SK-N-DZ (cell line): Measurements from ENCODE around the gene UQCRFS1.
"Not testable (repeated sequence)": the region's sequence is repeated elsewhere in the genome, so short reads cannot be mapped to it uniquely, and the experiment has no call there.

ENCODE experiments used
- DNase-seq: peaks from one replicate; pipeline ENCODE4 v3.0.0-alpha.2; 2015; ENCODE audit warnings: low spot score

UQCRFS1 gene

DNA sequence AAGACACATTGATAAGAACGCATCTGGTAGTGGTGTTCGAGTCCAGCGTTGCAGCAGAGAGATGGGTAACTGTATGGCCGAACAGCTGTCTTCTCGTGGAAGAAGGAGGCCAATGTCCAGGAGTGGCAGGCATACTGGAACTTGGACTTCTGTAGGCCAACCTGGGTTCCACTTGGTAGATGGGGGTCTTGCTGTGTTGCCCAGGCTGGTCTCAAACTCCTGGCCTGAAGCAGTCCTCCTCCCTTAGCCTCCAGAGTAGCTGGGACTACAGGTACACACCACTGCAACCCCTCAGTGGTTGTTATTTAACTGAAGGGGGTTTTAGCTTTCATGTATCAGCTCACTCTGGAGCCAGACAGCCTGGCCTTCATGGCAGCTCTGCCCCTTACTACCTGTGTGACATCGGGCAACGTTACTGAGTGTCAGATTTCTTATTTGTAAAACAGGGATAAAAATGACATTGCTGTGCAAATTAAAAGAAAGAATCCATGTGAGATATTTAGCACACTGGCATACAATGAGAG, 2.4 kb upstream of the UQCRFS1 start:
- DNase-seq, result no peak

GRCh38 chr19:29214411-29214810, 1.5 kb upstream of the UQCRFS1 start:
- no peak for DNase-seq

GRCh38 chr19:29212356-29212647, 649 bp downstream of the UQCRFS1 start:
- no peak for DNase-seq

- DNase-seq, result no peak
These were observed 1.2 kb downstream of the UQCRFS1 start for GRCh38 chr19:29211562-29212355.

DNA sequence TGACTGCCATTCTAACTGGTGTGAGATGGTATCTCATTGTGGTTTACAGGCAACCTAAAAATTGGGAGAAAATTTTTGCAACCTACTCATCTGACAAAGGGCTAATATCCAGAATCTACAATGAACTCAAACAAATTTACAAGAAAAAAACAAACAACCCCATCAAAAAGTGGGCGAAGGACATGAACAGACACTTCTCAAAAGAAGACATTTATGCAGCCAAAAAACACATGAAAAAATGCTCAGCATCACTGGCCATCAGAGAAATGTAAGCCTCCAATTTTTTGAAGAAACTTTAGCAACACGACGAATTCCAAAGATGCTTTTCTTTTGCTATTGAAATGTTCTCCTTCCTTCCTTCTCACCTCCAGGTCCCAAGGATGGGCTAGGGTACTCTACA, 1.9 kb downstream of the UQCRFS1 start:
- not testable (repeated sequence) for DNase-seq

DNA sequence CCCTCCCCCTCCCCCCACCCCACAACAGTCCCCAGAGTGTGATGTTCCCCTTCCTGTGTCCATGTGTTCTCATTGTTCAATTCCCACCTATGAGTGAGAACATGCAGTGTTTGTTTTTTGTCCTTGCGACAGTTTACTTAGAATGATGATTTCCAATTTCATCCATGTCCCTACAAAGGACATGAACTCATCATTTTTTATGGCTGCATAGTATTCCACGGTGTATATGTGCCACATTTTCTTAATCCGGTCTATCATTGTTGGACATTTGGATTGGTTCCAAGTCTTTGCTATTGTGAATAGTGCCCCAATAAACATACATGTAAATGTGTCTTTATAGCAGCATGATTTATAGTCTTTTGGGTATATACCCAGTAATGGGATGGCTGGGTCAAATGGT, 2.4 kb downstream of the UQCRFS1 start:
- DNase-seq, result not testable (repeated sequence)

GRCh38 chr19:29207403-29208187, 5.4 kb downstream of the UQCRFS1 start:
- not testable (repeated sequence) for DNase-seq

GRCh38 chr19:29206453-29206852, 6.5 kb downstream of the UQCRFS1 start:
- no peak for DNase-seq

DNA sequence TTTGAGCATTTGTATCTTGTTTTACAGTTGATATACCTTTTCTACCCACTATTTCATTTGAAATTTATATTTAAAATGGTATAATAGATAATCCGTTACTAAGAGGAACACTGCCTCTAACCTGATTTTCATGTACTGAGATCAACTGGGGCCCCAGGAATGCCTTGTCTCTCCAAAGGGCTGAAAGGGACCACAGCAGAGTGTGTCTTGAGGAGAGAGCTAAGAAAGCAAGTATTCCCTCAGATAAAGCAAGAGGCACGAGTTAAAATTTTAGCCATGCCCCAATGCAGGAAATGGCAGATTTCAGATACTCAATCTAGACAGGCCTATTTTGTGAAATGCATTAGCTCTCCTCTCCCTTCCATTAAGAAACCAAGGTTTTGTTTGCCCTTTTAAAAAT, 10.7 kb downstream of the UQCRFS1 start:
- DNase-seq, result no peak

- DNase-seq, result no peak
These were observed 11.1 kb downstream of the UQCRFS1 start for GRCh38 chr19:29201855-29202254.

DNA sequence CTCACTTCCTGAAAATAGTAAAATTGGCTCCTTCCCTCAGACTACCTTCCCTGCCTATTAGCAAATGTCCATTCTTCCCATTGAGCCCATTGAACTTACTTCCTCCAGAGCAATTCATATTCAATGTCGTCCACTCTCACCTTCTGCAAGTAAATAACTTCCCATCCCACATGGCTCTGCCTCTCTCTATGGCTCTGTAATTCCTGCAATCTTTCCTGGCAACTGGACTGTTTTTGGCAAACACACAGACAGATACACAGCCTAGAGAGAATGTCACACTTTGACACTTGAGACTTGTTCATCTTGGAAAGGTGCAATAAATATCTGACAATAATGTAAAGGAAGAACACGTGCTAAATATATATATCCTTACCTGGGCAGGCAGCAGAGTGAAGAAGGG, 18.3 kb downstream of the UQCRFS1 start:
- DNase-seq, result no peak

GRCh38 chr19:29193155-29193554, 19.8 kb downstream of the UQCRFS1 start:
- no peak for DNase-seq

GRCh38 chr19:29191005-29191404, 21.9 kb downstream of the UQCRFS1 start:
- no peak for DNase-seq

DNA sequence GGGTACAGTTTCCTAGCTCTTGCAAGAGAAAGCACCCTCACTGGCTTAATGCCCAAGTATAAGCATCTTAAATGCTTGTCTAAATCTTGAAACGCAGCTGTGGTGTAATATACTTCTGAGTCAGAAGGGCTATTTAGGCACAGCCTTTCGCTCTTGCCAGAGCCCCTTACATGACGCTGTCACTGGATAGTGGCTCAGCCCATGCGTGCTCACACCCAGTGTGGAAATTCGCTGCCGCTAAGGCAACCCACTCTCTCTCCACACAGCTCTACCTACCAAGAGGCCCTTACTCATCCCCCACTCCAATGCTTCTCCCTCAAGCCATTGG, 24.0 kb downstream of the UQCRFS1 start:
- DNase-seq, result no peak

DNA sequence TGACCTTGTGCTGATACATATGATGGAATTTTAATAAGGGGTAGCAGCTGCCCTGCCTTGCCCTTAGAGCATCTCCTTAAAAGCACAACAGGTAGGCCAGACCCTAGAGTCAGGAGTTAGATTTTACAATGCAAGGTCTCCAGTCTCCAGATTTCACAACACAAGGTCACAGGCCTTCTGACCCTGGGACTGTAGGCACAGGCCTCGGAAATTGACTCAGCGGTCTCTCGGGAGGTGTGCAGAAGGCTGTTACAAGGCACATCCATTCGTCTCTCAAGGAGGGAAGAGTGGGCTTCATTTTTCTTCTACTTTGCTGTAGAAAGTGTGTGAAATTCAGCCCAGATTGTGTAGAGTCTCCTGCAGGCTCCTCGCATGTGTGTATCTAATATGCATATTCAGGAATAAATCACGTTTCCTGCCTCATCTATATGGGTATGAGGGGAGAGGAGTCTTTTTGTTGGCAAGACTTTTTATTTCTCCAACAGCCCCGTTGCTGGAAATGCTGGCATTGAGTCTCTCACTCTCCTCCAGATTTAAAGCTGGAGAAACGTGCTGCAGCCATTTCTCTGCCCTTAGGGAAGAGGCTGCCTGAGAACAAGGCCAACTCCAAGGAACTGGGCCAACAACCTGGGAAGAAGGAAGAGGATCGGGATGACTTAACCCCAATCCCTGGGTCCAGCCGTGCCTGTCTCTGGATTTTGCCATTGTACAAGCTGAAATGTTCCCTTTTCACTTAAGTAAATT, 24.5 kb downstream of the UQCRFS1 start:
- no peak for DNase-seq

DNA sequence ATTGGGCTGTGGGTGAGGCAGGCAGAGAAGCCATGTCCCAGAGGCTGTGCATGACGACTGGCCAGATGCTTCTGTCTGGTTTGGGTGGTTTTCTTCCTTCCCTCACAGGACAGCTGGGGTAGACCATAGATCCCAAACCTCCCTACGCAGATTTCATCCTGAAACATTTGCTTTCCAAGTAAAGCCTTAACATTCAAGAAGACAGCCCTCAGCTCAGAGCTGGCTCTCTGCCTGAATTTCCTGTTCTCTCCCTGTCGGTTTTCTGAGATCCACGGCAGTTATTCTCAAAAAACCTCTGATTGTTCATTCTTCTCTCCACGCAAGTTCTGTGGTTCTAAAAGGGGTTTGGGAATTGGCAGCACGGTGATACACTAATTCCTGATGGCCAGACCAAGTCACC, 25.3 kb downstream of the UQCRFS1 start:
- no peak for DNase-seq

DNA sequence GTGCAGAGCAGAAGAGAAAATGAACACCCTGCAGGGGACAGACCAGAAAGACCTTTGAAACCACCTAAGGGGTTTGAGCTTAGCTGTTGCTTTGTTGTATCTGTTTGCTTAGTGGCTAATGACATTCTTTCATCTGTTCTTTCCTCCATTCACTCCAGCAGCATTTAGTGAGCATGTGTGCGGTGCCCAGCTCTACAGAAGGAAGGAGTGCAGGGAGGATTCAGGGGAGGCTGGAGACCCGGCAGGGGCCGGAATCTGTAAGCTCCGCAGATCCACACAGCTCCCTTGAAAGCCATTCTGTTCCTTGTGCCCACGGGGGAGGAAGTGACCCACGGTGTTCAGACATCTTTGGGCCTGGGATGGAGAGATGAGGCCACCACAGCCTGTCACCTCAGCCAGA, 27.5 kb downstream of the UQCRFS1 start:
- DNase-seq, result no peak

DNA sequence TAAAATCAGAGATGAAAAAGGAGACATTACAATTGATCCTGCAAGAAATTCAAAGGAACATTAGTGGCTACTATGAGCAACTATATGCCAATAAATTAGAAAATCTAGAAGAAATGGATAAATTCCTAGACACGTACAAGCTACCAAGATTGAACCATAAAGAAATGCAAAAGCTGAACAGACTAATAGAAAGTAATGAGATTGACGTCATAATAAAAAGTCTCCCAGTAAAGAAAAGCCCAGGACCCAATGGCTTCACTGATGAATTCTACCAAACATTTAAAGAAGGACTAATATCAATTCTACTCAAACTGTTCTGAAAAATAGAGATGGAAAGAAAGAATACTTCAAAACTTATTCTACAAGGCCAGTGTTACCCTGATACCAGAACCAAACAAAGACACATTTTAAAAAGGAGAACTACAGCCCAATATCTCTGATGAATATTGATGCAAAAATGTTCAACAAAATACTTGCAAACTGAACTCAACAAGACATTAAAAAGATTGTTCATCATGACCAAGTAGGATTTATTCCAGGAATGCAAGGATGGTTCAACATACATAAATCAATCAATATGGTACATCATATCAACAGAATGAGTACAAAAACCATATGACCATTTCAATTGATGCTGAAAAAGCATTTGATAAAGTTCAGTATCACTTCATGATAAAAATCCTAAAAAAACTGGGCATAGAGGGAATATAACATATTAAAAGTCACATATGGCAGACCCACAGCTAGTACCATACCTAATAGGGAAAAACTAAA, 35.8 kb downstream of the UQCRFS1 start:
- no peak for DNase-seq

- DNase-seq, result no peak
These were observed 39.1 kb downstream of the UQCRFS1 start for GRCh38 chr19:29173896-29174295.

DNA sequence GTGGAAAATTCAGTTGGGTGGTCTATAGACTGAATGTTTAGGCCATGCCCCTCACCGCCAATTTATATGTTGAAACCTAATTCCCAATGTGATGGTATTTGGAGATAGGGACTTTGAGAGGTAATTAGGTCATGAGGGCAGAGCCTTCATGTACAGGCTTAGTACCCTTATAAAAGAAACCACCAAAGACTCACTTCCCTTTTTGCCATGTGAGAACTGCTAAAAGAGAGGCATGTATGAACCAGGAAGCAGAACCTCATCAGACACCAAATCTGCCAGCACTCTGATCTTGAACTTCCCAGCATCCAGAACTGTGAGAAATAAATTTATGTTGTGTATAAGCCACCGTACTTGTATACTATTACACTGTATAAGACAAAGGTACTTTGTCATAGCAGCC, 40.6 kb downstream of the UQCRFS1 start:
- DNase-seq, result no peak

GRCh38 chr19:29171525-29171924, 41.4 kb downstream of the UQCRFS1 start:
- DNase-seq, result no peak

DNA sequence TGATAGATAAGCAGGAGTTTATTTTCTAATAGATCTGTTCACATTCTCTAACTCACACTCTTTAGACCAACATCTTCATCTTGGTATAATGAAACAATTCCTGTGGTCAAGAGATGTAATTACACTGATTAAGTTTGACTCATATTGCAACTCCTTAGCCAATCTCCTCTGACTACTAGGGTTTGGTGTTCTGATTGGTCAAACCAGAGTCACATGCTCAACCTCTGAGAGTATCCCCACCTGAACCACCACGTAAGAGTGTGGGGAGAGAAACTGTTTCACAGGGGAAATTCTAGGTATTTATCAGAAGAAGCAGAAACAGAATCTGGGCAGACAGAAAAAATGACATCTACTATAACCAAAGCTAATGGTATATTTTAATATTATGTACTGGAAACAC, 42.4 kb downstream of the UQCRFS1 start:
- DNase-seq, result no peak
